Mammary epithelial cell (primary cell): Measurements from ENCODE around the gene PLG.

Experiments used
- EZH2 ChIP-seq: IDR thresholded peaks from 2 replicates; pipeline ENCODE4 v1.6.1; 2012; ENCODE audit warnings: low read length, inconsistent platforms, borderline replicate concordance
- TF ChIP-seq, protein P1 (sequence below), 2 donors: IDR thresholded peaks in 1 of 2; conservative IDR thresholded peaks in 1 of 2; 2 replicates each; pipeline ENCODE4 v1.5.1; 2011 to 2012; ENCODE audit warnings: inconsistent platforms in 2 of 2, low read length in 2 of 2, mild to moderate bottlenecking in 2 of 2, control low read depth in 1 of 2, low read depth in 1 of 2; ENCODE audit not compliant: insufficient read depth in 1 of 2; ENCODE audit errors: extremely low read depth in 1 of 2

DNA sequence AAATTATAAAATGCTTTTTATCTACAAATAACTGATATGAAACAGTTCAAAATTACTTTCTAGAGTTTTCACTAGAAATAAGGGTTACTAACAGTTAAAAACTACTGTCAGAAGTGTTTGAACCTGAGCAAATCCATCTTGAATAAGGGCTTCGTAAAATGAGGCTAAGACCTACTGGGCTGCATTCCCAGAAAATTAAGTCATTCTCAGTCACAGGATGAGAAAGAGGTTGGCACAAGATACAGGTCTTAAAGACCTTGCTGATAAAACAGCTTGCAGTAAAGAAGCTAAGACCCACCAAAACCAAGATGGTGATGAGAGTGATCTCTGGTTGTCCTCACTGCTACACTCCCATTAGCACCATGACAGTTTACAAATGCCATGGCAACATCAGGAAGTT is 93.7 kb downstream of the PLG start:
- TF ChIP-seq, protein P1, sequence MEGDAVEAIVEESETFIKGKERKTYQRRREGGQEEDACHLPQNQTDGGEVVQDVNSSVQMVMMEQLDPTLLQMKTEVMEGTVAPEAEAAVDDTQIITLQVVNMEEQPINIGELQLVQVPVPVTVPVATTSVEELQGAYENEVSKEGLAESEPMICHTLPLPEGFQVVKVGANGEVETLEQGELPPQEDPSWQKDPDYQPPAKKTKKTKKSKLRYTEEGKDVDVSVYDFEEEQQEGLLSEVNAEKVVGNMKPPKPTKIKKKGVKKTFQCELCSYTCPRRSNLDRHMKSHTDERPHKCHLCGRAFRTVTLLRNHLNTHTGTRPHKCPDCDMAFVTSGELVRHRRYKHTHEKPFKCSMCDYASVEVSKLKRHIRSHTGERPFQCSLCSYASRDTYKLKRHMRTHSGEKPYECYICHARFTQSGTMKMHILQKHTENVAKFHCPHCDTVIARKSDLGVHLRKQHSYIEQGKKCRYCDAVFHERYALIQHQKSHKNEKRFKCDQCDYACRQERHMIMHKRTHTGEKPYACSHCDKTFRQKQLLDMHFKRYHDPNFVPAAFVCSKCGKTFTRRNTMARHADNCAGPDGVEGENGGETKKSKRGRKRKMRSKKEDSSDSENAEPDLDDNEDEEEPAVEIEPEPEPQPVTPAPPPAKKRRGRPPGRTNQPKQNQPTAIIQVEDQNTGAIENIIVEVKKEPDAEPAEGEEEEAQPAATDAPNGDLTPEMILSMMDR (conservative IDR thresholded peaks at IDR 0.05 in 1 of 2, IDR thresholded peaks at IDR 0.05 in 1 of 2; ENCODE audit: extremely low read depth in 1 of 2, insufficient read depth in 1 of 2, low read depth in 1 of 2, low read length in 2 of 2) = no peak
- TF ChIP-seq EZH2 = no peak
